ENCODE results near the gene IL16. TPM values are rescaled to one million over a fixed set of nuclear protein-coding genes. Genes with fewer than 3 reads are reported as not detected.

Gene IL16
- total and polyA plus RNA-seq, 2 experiments from 2014 or later = 0.32 to 0.53 TPM

DNA sequence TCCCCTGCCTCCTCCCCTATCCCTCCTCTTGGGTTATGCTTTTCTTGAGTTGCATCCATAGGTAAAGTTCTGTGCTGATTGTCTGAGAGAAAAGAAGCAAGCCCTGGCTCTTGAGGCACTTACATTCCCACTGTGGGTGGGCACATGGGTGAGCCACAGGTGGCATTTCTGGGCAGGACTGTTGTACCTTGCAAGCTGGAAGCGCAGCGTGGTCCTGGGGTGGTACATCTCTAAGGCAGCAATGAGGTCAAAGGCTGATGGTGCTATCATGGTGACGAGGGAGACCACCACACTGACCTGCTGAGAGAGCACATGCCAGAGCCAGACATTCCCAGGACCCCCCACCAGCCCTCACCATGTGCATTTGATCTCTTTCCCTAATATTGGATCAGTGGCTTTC lies 152.6 kb downstream of the IL16 start:
- H3K27me3 ChIP-seq (replicated peaks; ENCODE audit: insufficient read depth) = no peaks in the 10 kb centered on the region
- no peak for DNase-seq
- no peaks in the 10 kb centered on the region for H4K20me1 ChIP-seq (ENCODE audit: insufficient read depth)
- no peaks in the 10 kb centered on the region for H3F3A ChIP-seq (ENCODE audit: insufficient read depth)
- H3K4me2 ChIP-seq (ENCODE audit: unreplicated experiment) = no peak overlapping the region
- no peak for TF ChIP-seq EZH2phosphoT487 (IDR thresholded peaks at IDR 0.05; ENCODE audit: insufficient read depth, low read depth)
- no peak for TF ChIP-seq EZH2 (IDR thresholded peaks at IDR 0.05; ENCODE audit: insufficient read depth, poor library complexity, severe bottlenecking)
- H3K9me2 ChIP-seq (ENCODE audit: insufficient read depth) = no peaks in the 10 kb centered on the region
- WGBS, 2 experiments (ENCODE audit: low coverage in 1 of 2, low lambda C conversion rate in 2 of 2, missing lambda C conversion rate in 2 of 2) = 69 to 73% methylated on average over 3 of the region's 3 CpGs
- no peaks in the 10 kb centered on the region for H3K36me3 ChIP-seq (ENCODE audit: low read depth)
- no peak overlapping the region for H3K4me3 ChIP-seq
- H3K79me2 ChIP-seq (ENCODE audit: insufficient read depth) = no peaks in the 10 kb centered on the region
- H3K4me1 ChIP-seq (ENCODE audit: insufficient read depth) = no peaks in the 10 kb centered on the region
- no peak overlapping the region for H3K9ac ChIP-seq
- H2AFZ ChIP-seq = no peak overlapping the region
- no peak overlapping the region for H3K27ac ChIP-seq
- H3K9me3 ChIP-seq (ENCODE audit: low read depth) = no peaks in the 10 kb centered on the region
- in situ Hi-C loops (cut with MboI) = no loop called here

DNA sequence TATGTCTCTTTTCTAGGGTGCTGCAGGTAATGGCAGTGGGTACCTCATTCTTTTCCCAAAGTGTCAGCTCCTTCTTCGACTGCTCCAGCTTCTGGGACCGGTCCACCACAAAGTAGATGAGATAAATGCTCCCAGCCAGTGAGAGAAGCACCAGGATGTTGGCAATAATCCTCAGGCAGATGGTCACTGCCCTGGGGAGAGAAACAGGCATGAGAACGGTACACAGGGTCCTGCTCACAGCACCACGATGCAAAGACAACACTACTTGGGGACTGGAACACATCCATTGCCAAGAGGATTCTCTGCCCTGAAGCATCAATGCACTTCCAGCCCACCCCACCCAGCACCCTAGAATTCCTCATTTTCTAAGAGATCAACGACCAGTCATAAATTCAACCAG lies 155.0 kb downstream of the IL16 start:
- TF ChIP-seq EZH2phosphoT487 (IDR thresholded peaks at IDR 0.05; ENCODE audit: insufficient read depth, low read depth) (no peak), EZH2 (IDR thresholded peaks at IDR 0.05; ENCODE audit: insufficient read depth, poor library complexity, severe bottlenecking) (no peak)
- Histone ChIP-seq H3K4me2 (ENCODE audit: unreplicated experiment) (no peak overlapping the region), H3K79me2 (ENCODE audit: insufficient read depth) (no peaks in the 10 kb centered on the region), H3K36me3 (ENCODE audit: low read depth) (no peaks in the 10 kb centered on the region), H4K20me1 (ENCODE audit: insufficient read depth) (no peaks in the 10 kb centered on the region), H3K9me3 (ENCODE audit: low read depth) (no peaks in the 10 kb centered on the region), H2AFZ (no peak overlapping the region), H3K9ac (no peak overlapping the region), H3K4me1 (ENCODE audit: insufficient read depth) (no peaks in the 10 kb centered on the region), H3K9me2 (ENCODE audit: insufficient read depth) (no peaks in the 10 kb centered on the region), H3F3A (ENCODE audit: insufficient read depth) (no peaks in the 10 kb centered on the region), H3K27me3 (replicated peaks; ENCODE audit: insufficient read depth) (no peaks in the 10 kb centered on the region), H3K27ac (no peak overlapping the region), H3K4me3 (no peak overlapping the region)
- in situ Hi-C loops (cut with MboI) = no loop called here
- 37 to 49% methylated on average over 5 of the region's 5 CpGs for WGBS, 2 experiments (ENCODE audit: low coverage in 1 of 2, low lambda C conversion rate in 2 of 2, missing lambda C conversion rate in 2 of 2)
- DNase-seq = no peak

- no peak overlapping the region for H3K4me2 ChIP-seq (ENCODE audit: unreplicated experiment)
Observed at GRCh38 chr15:81356252-81356651, 159.6 kb downstream of the IL16 start.

DNA sequence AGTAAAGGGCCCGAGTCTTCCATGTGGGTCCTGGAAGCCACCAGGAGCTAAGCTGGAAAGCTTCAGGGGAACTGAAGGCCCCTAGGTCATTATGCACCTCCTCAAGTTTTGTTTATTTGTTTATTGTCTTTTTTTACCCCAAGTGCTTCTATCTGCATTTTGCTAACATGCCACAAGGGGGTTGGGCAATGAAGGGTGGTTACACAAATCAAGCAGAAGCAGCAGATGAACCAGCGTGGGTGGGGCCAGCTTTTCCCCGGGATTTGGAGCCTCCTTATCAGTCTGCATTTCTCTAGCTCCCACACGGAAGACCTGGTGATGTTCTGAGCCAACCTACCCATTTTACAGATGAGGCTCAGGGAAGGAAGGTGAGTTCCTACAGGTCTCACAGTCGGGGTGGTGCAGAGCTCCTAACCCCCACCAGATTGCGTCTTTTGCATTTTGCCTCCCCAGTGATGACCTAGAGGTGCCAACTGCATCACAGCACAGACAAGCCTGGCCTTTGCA lies 160.6 kb downstream of the IL16 start:
- no peak overlapping the region for H3K4me3 ChIP-seq
- no peak for TF ChIP-seq EZH2 (IDR thresholded peaks at IDR 0.05; ENCODE audit: insufficient read depth, poor library complexity, severe bottlenecking)
- no peak for TF ChIP-seq EZH2phosphoT487 (IDR thresholded peaks at IDR 0.05; ENCODE audit: insufficient read depth, low read depth)
- no peaks in the 10 kb centered on the region for H3K4me1 ChIP-seq (ENCODE audit: insufficient read depth)
- H2AFZ ChIP-seq = no peak overlapping the region
- no peaks in the 10 kb centered on the region for H3K9me2 ChIP-seq (ENCODE audit: insufficient read depth)
- H3K9me3 ChIP-seq (ENCODE audit: low read depth) = no peaks in the 10 kb centered on the region
- in situ Hi-C loops (cut with MboI) = no loop called here
- H3K27ac ChIP-seq = no peak overlapping the region
- H4K20me1 ChIP-seq (ENCODE audit: insufficient read depth) = no peaks in the 10 kb centered on the region
- 47 to 50% methylated on average over 6 of the region's 6 CpGs for WGBS, 2 experiments (ENCODE audit: low coverage in 1 of 2, low lambda C conversion rate in 2 of 2, missing lambda C conversion rate in 2 of 2)
- DNase-seq = peak; percentile 19
- no peaks in the 10 kb centered on the region for H3K27me3 ChIP-seq (replicated peaks; ENCODE audit: insufficient read depth)
- H3K36me3 ChIP-seq (ENCODE audit: low read depth) = no peaks in the 10 kb centered on the region
- no peak overlapping the region for H3K9ac ChIP-seq
- no peaks in the 10 kb centered on the region for H3F3A ChIP-seq (ENCODE audit: insufficient read depth)
- H3K4me2 ChIP-seq (ENCODE audit: unreplicated experiment) = no peak overlapping the region
- H3K79me2 ChIP-seq (ENCODE audit: insufficient read depth) = no peaks in the 10 kb centered on the region

More at GRCh38 chr15:81356252-81356651, 159.6 kb downstream of the IL16 start:
- H3K9ac ChIP-seq = no peak overlapping the region
- in situ Hi-C loops (cut with MboI) = no loop called here
- no peaks in the 10 kb centered on the region for H3K9me3 ChIP-seq (ENCODE audit: low read depth)
- TF ChIP-seq EZH2 (IDR thresholded peaks at IDR 0.05; ENCODE audit: insufficient read depth, poor library complexity, severe bottlenecking) (no peak), EZH2phosphoT487 (IDR thresholded peaks at IDR 0.05; ENCODE audit: insufficient read depth, low read depth) (no peak)
- H3K79me2 ChIP-seq (ENCODE audit: insufficient read depth) = no peaks in the 10 kb centered on the region
- no peaks in the 10 kb centered on the region for H3K27me3 ChIP-seq (replicated peaks; ENCODE audit: insufficient read depth)
- no peak overlapping the region for H3K27ac ChIP-seq
- H3K36me3 ChIP-seq (ENCODE audit: low read depth) = no peaks in the 10 kb centered on the region
- no peak for DNase-seq
- no peaks in the 10 kb centered on the region for H3K9me2 ChIP-seq (ENCODE audit: insufficient read depth)
- 69 to 70% methylated on average over 5 of the region's 5 CpGs for WGBS, 2 experiments (ENCODE audit: low coverage in 1 of 2, low lambda C conversion rate in 2 of 2, missing lambda C conversion rate in 2 of 2)
- no peak overlapping the region for H2AFZ ChIP-seq
- no peaks in the 10 kb centered on the region for H4K20me1 ChIP-seq (ENCODE audit: insufficient read depth)
- no peak overlapping the region for H3K4me3 ChIP-seq
- H3K4me1 ChIP-seq (ENCODE audit: insufficient read depth) = no peaks in the 10 kb centered on the region
- no peaks in the 10 kb centered on the region for H3F3A ChIP-seq (ENCODE audit: insufficient read depth)

DNA sequence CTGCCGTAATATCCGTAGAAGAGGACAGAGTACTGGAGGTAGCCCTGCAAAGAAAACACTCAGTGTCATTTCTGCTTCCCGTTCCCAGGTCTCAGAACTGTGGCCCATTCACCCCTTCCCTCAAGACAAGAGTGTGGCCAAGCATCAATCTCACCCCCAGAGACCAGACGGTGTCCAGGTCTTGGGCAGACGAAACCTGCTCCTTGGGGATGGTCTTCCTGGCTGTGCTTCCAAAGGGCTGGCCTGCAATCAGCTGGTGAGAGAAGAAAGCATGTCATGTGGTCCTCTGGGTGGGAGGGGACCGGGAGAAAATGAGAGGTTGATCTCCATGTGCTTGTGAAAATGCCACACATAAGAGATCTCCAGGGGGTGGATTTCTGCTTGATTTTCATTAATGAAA lies 161.6 kb downstream of the IL16 start:
- 62 to 70% methylated on average over 6 of the region's 6 CpGs for WGBS, 2 experiments (ENCODE audit: low coverage in 1 of 2, low lambda C conversion rate in 2 of 2, missing lambda C conversion rate in 2 of 2)
- H3K9me3 ChIP-seq (ENCODE audit: low read depth) = no peaks in the 10 kb centered on the region
- in situ Hi-C loops (cut with MboI) = no loop called here

More for the DNA sequence above, 161.6 kb downstream of the IL16 start:
- no peaks in the 10 kb centered on the region for H3K79me2 ChIP-seq (ENCODE audit: insufficient read depth)
- no peaks in the 10 kb centered on the region for H3K4me1 ChIP-seq (ENCODE audit: insufficient read depth)
- H3K9me2 ChIP-seq (ENCODE audit: insufficient read depth) = no peaks in the 10 kb centered on the region
- TF ChIP-seq EZH2 (IDR thresholded peaks at IDR 0.05; ENCODE audit: insufficient read depth, poor library complexity, severe bottlenecking) (no peak), EZH2phosphoT487 (IDR thresholded peaks at IDR 0.05; ENCODE audit: insufficient read depth, low read depth) (no peak)
- H3K36me3 ChIP-seq (ENCODE audit: low read depth) = no peaks in the 10 kb centered on the region
- no peak overlapping the region for H3K27ac ChIP-seq
- H3K4me2 ChIP-seq (ENCODE audit: unreplicated experiment) = no peak overlapping the region
- H3F3A ChIP-seq (ENCODE audit: insufficient read depth) = no peaks in the 10 kb centered on the region
- no peak overlapping the region for H3K9ac ChIP-seq
- DNase-seq = no peak
- H3K4me3 ChIP-seq = no peak overlapping the region
- H2AFZ ChIP-seq = no peak overlapping the region
- H3K27me3 ChIP-seq (replicated peaks; ENCODE audit: insufficient read depth) = no peaks in the 10 kb centered on the region
- H4K20me1 ChIP-seq (ENCODE audit: insufficient read depth) = no peaks in the 10 kb centered on the region
